C1 segment of cervical spinal cord (tissue), 14 donors: ENCODE results near the gene PNPLA2.

Experiments
- DNase-seq, 14 donors: peaks; one replicate each; lab custom pipeline; 2025; lab: John Stamatoyannopoulos, UW

PNPLA2 gene

GRCh38 chr11:816433-816779 is 2.3 kb upstream of the PNPLA2 start:
- no peak for DNase-seq

GRCh38 chr11:819129-819931 is 616 bp downstream of the PNPLA2 start:
- peak in 13 of 14 donors; percentile 32 to 91 (median 78) for DNase-seq

GRCh38 chr11:819943-820649 is 1.4 kb downstream of the PNPLA2 start:
- peak in 9 of 14 donors; percentile 47 to 79 (median 69) for DNase-seq

- DNase-seq = peak in 7 of 14 donors; percentile 28 to 88 (median 37)
Measured at GRCh38 chr11:820655-821511, 2.2 kb downstream of the PNPLA2 start.

GRCh38 chr11:821512-822371 is 3.0 kb downstream of the PNPLA2 start:
- DNase-seq = peak in 3 of 14 donors; percentile 27 to 47 (median 29)

- no peak for DNase-seq
Measured at GRCh38 chr11:823441-824291, 5.0 kb downstream of the PNPLA2 start.

GRCh38 chr11:824292-824880 is 5.7 kb downstream of the PNPLA2 start:
- no peak for DNase-seq

- DNase-seq = no peak
Measured at GRCh38 chr11:824942-825341, 6.2 kb downstream of the PNPLA2 start.

GRCh38 chr11:825366-826226 is 6.9 kb downstream of the PNPLA2 start:
- no peak for DNase-seq

- DNase-seq = no peak
Measured at GRCh38 chr11:826227-826621, 7.5 kb downstream of the PNPLA2 start.

- no peak for DNase-seq
Measured at GRCh38 chr11:826836-827145, 8.1 kb downstream of the PNPLA2 start.

GRCh38 chr11:827146-827896 is 8.6 kb downstream of the PNPLA2 start:
- no peak for DNase-seq

- DNase-seq = no peak
Measured at GRCh38 chr11:827897-828192, 9.1 kb downstream of the PNPLA2 start, which contains the start of gene CRACR2B. TSS of gene CRACR2B (plus strand) at chr11:827919. CDS start at chr11:828608, 689 bp downstream.

- no peak for DNase-seq
Measured at GRCh38 chr11:828506-829175, 9.9 kb downstream of the PNPLA2 start.

- DNase-seq = no peak
Measured at GRCh38 chr11:829176-829846, 10.6 kb downstream of the PNPLA2 start.

GRCh38 chr11:829847-830294 is 11.2 kb downstream of the PNPLA2 start:
- DNase-seq = no peak
